Measurements from ENCODE around the gene UCN2. TPM values are rescaled to one million over a fixed set of nuclear protein-coding genes. Genes with fewer than 3 reads are reported as not detected.

UCN2 gene
- total and polyA plus RNA-seq, 2 donors (not counting 3 experiments of a cell fraction or from before 2014, with no cell fraction given) = 0.11 TPM; not detected in 1

DNA sequence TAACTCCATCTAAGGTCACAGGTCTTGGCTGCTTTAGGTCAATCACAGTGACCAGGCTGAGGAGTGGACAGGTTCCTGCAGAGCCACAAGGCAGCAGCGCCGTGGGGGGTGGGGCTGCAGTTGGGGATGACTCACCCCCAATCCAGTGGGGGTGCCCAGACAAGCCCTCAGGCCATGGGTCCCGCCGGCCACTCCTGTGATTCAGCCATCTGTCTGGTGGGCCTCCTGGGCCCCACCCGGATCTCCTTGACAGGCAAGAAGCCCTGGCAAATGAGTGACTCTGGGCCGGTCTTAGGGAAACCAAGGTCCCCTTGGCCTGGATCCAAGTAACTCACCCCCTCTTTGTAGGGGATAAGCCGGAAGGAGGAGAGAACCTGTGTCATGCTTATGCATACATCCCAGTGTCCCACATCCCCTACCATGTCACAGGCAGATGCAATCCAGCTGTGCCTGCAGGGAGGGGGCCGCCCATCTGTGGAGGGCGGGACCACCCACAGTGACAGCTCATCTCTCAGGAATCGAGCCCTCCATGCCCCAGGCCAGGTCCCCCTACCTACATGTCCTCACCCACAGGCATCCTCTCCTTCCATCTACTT lies 32.0 kb upstream of the UCN2 start:
- Histone ChIP-seq H3K4me3 (replicated peaks in 1 of 3; ENCODE audit: insufficient read depth in 1 of 3, low read depth in 1 of 3, low read length in 3 of 3) (no peak overlapping the region), H3K9me3 (replicated peaks; ENCODE audit: control insufficient read depth, insufficient read depth, low read length) (no peaks in the 10 kb centered on the region), H4K20me1 (replicated peaks; ENCODE audit: control insufficient read depth, extremely low read depth, insufficient read depth, low read length) (no peaks in the 10 kb centered on the region), H3K9ac (replicated peaks; ENCODE audit: extremely low read depth, insufficient read depth, low read length) (no peak overlapping the region), H3K4me2 (ENCODE audit: insufficient read depth, low read length) (no peak overlapping the region), H2AFZ (ENCODE audit: low read depth, low read length) (no peak overlapping the region), H3K79me2 (ENCODE audit: control insufficient read depth, insufficient read depth, low read length) (no peaks in the 10 kb centered on the region), H3K4me1 (ENCODE audit: control insufficient read depth, extremely low read depth, insufficient read depth, low read length) (peaks cover 6% of the 10 kb centered on the region), H3K27ac (ENCODE audit: insufficient read depth, low read depth, low read length) (no peak overlapping the region), H3K9me1 (replicated peaks; ENCODE audit: control insufficient read depth, extremely low read depth, insufficient read depth, low read length) (no peaks in the 10 kb centered on the region), H3K27me3 (ENCODE audit: control insufficient read depth in 2 of 2, insufficient read depth in 2 of 2, low read length in 2 of 2) (peaks cover 6 to 9% of the 10 kb centered on the region in 2 experiments), H3K36me3 (ENCODE audit: control insufficient read depth in 2 of 2, extremely low read depth in 1 of 2, insufficient read depth in 2 of 2, low read length in 2 of 2) (peaks cover 0 to 18% of the 10 kb centered on the region in 2 experiments)
- no TSS peak for BruUV-seq (replicated peaks)
- CTCF ChIA-PET = no interaction called here
- TF ChIP-seq MYC (IDR thresholded peaks at IDR 0.05; ENCODE audit: low read depth, low read length) = no peak
- TF ChIP-seq EZH2 (IDR thresholded peaks at IDR 0.05; ENCODE audit: borderline replicate concordance, low read depth, low read length, severe bottlenecking) = no peak
- no peak for TF ChIP-seq POLR2A (IDR thresholded peaks at IDR 0.05; ENCODE audit: low read depth, low read length)
- TF ChIP-seq, protein P1, sequence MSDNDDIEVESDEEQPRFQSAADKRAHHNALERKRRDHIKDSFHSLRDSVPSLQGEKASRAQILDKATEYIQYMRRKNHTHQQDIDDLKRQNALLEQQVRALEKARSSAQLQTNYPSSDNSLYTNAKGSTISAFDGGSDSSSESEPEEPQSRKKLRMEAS (IDR thresholded peaks at IDR 0.05; ENCODE audit: insufficient read depth, insufficient read length) = no peak
- TF ChIP-seq FOS (IDR thresholded peaks at IDR 0.05; ENCODE audit: borderline replicate concordance, insufficient read depth, low read length) = no peak
- TF ChIP-seq GATA2 (IDR thresholded peaks at IDR 0.05; ENCODE audit: insufficient read depth, insufficient read length, low read depth, low read length) = no peak
- no peak for TF ChIP-seq POLR2AphosphoS5 (IDR thresholded peaks at IDR 0.05; ENCODE audit: insufficient read depth, low read depth, low read length)
- TF ChIP-seq, protein P2, sequence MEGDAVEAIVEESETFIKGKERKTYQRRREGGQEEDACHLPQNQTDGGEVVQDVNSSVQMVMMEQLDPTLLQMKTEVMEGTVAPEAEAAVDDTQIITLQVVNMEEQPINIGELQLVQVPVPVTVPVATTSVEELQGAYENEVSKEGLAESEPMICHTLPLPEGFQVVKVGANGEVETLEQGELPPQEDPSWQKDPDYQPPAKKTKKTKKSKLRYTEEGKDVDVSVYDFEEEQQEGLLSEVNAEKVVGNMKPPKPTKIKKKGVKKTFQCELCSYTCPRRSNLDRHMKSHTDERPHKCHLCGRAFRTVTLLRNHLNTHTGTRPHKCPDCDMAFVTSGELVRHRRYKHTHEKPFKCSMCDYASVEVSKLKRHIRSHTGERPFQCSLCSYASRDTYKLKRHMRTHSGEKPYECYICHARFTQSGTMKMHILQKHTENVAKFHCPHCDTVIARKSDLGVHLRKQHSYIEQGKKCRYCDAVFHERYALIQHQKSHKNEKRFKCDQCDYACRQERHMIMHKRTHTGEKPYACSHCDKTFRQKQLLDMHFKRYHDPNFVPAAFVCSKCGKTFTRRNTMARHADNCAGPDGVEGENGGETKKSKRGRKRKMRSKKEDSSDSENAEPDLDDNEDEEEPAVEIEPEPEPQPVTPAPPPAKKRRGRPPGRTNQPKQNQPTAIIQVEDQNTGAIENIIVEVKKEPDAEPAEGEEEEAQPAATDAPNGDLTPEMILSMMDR (IDR thresholded peaks at IDR 0.05; ENCODE audit: extremely low read depth in 1 of 2, insufficient read depth in 1 of 2, low read depth in 1 of 2, low read length in 2 of 2) = no peak
- no peak for TF ChIP-seq JUN (IDR thresholded peaks at IDR 0.05; ENCODE audit: borderline replicate concordance, insufficient read depth, insufficient read length, low read depth)
- intact Hi-C loops (cut with micrococcal nuclease) (no loop called here), dilution Hi-C loops (cut with MboI; ENCODE audit: extremely low pct_ligation_motif_present, low sequenced_read_pairs) (no loop called here)
- DNase-seq (ENCODE audit: low read depth, low spot score) (peak; percentile 20), FAIRE-seq (no peak)
- POLR2A ChIA-PET = no interaction called here
